ENCODE measurements around the gene CCDC170. TPM values are rescaled to one million over a fixed set of nuclear protein-coding genes. Genes with fewer than 3 reads are reported as not detected.
"Not testable (repeated sequence)": the region's sequence is repeated elsewhere in the genome, so short reads cannot be mapped to it uniquely, and the experiment has no call there.

CCDC170 gene
- total RNA-seq, 2 experiments from 2014 or later: not detected

DNA sequence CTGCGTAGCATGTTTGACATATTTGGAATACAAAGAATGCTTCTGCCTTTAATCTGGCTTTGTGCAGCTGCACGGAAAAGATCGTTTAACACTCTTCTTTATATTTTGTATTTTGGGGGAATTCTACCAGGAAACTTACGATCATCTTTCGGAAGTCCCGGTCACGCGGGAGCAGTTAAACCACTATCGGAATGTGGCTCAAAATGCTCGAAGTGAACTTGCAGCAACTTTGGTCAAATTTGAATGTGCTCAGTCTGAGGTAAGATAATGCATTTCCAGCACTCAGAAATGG, 42.3 kb downstream of the CCDC170 start:
- ChIA-PET POLR2A (no interaction called here), CTCF (no interaction called here)

DNA sequence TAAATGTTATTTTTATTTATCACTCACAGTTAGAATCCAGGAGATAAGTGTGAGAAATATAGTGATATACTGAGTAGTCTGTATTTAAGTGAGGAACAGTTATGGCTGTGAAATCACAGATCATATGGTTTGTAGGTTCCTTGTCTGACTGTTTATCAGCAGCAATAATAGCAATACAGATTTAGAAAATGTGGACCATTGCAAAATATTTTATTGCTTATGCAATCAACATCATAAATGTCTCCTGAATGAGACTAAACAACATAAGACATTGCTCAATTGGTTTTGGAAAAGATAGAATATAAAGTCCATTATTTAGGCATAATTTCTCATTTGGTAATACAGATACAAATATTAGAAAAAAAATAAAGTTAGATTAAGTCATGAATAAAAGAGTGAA, 43.7 kb downstream of the CCDC170 start:
- POLR2A ChIA-PET: no interaction called here
- CTCF ChIA-PET: no interaction called here

DNA sequence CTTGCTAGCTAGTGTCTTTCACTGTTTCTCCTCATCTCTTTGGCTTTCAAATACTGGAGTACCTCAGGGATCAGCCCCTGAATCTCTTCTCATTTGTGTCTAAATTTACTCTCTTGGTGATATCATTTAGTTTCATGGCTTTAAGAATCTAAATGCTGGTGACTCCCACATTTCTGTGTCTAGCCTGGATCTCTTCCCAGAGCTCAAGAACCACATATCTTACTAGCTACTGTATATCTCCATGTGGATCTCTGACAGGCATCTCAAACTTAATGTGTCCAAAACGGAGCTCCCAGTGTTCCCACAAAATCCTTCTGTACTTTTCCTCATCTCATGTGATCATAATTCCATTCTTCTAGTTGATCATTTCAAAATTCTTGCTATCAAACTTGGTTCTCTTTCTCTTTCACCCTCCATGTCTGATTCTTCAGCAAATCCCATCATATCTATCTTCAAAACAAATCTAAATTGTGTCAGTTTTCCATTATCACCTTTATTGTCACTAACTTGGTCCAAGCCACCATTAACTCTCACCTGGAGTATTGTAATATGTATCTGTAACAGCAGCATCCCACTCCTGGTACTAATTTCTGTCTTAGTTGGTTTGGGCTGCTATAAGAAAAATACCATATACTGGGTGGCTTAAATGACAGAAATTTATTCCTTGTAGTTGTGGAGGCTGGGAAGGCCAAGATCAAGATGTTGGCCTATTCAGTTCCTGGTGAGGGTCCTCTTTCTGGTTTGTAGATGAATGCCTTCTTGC, 45.9 kb downstream of the CCDC170 start:
- CTCF ChIA-PET: no interaction called here

DNA sequence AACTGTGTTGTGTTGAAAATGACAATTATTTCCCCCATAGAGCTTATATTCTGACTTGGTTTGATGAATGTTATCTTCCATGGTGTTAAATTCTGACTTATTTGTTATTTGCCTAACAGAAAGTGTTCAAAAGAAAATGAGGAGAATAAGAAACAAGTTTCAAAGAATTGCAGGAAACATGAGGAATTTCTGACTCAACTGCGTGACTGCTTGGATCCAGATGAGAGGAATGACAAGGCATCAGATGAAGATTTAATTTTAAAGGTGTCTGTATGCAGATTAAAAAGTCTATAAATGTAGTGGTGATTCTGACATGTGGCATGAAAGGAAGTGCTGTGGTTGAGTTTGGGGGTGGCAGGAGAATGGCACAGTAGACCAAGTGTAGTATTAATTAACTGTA, 50.6 kb downstream of the CCDC170 start:
- ChIA-PET CTCF (no interaction called here), POLR2A (no interaction called here)

More for the DNA sequence above, 45.9 kb downstream of the CCDC170 start:
- POLR2A ChIA-PET: no interaction called here

DNA sequence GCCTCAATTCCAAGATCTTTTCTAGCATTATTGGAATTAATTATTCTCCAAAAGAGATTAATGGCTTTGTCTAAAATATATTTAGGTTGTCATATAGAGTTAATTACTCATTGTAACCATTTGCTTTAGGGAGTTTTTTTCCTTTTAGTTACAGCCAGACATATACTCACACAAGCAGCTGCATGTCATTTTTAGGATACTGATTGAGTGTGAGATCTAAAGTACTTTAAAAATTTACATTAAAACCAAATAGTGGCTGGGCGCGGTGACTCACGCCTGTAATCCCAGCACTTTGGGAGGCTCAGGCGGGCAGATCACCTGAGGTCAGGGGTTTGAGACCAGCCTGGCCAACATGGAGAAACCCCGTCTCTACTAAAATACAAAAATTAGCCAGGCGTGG, 51.1 kb downstream of the CCDC170 start:
- CTCF ChIA-PET, POLR2A ChIA-PET: not testable (repeated sequence)

DNA sequence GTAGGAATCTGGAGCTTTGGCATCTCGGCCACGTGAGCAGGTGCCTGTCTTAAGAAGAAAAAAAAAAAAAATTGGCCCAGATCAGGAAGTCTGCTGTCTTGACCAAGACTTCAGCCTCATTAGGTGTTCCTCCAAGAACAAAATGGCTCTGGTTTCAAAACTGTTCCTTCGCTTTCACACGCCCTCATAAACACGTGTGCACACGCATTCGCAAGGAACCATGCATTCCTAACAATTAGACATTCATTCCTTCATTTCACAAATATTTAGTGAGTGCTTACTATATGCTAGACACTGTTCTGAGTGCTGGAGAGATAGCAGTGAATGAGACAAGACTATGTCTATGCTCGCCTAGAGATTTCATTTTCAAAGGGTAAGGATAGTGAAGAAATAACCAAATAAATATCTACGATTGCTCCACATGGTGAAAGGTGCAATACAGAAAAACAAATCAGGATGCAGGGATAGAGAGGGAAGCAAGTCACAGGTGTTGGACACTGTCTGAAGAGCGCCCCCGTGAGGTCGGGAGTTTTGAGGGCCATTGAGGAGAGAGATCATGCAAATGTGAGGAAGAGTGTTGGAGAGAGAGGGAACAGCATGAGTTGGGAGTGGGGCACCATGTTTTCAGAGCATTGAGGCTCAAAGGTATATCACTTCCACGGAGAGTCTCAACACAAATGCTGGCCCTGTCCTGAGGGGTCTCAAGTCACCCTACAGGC, 53.3 kb downstream of the CCDC170 start:
- CTCF ChIA-PET: no interaction called here
- POLR2A ChIA-PET: no interaction called here

DNA sequence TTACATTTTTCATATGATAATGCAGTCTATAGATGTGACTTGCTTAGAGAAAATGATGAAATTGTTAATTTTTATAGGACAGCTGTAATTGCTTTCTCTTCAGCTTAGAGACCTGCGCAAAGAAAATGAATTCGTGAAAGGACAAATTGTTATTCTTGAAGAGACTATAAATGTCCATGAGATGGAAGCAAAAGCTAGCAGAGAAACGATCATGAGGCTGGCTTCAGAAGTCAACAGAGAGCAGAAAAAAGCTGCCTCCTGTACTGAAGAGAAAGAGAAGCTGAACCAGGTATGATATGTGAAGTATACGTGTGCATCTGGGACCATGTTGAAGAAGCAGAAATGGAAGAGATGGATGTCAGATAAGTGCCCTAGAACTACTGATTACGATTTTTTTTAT, 54.4 kb downstream of the CCDC170 start:
- CTCF ChIA-PET: no interaction called here

DNA sequence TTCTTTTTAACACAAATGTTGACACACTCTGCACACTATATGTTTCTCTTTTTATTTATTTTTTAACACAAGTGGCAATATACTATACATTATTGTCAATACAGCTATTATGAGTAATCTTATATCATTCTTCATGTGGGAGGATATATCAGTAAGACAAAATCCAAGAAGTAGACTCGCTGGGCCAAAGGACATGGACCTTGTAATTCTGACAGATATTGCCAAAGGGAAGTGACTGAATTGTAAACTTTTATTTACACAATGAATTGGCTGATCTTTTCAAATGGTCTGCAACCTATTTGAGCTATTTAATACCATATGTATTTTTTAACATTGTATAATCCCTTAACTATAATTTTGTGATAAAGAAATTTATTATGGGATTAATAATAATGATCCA, 56.0 kb downstream of the CCDC170 start:
- CTCF ChIA-PET: no interaction called here
- POLR2A ChIA-PET: no interaction called here

More for the DNA sequence above, 54.4 kb downstream of the CCDC170 start:
- POLR2A ChIA-PET: no interaction called here

DNA sequence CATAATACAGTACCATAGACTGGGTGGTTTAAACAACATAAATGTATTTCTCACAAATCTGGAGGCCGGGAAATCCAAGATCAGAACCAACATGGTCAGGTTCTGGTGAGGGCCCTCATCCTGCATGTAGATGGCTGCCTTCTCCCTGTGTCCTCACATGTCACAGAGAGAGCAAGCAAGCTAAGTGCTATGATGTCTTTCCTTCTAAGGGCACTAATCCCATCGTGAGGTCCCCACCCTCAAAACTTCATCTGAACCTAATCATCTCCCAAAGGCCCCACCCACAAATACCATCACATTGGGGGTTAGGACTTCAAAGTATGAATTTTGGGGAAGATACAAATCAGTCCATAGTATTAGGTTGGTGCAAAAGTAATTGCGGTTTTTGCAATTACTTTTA, 56.8 kb downstream of the CCDC170 start:
- CTCF ChIA-PET: no interaction called here
- POLR2A ChIA-PET: no interaction called here

DNA sequence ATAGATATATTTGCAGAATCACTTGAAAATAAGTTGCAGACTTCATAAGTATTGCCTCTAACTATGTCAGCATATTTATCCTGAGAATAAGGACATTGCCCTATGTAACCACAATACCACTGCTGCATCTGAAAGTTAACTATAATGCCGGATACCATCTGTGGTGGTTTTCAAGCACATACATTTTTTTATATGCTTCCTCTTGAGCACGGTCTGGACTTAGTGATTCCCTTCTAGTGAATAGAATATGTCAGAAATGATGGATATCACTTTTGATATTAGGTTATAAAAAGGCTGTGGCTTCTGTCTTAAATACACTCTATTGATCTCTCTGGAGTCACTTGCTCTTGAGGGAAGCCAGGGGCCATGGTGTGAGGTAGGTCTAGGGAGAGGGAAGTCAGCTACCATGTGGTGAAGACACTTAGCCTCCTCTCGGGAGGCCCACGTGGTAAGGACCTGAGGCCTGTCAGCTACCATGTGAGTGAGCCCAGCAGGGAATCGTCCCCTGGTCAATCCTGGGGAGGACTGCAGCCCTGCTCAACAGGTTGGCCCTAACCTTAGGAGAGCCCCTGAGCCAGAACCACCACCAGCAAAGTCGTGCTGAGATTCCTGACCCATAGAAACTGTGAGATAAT, 57.5 kb downstream of the CCDC170 start:
- ChIA-PET CTCF (no interaction called here), POLR2A (no interaction called here)

DNA sequence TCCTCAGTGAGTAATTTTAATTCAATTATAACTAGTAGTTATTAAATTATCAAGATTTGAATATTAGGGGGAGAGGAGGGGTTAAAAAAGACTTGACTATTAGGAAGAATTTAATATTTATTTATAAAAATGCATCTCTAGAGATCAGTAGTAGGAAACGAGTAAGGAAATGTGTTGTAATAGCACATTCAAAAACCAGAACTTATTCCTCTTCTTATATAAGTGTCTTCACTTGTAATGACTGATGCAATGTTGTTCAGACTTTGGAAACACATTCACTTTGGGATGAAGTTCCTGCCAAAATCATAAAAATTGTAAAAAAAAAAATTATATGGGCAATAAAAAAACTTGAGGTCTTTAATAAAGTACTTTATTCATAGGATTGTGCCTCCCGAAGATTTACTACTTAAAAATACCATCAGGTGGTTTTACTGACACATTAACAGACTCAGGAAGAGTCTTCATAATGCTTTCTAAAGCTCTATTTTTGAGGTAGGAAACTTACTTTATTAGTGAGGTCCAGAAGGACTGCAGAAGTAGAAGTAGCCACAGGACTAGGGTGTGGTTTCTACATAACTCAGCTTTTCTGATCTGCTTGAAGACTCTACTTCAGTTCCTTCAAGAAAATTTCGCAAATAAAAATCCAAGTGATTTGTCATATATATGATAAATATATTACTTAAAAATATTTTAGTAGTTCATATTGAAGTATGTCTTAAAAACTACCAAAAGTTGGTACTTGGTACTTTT, 59.8 kb downstream of the CCDC170 start:
- CTCF ChIA-PET: no interaction called here

DNA sequence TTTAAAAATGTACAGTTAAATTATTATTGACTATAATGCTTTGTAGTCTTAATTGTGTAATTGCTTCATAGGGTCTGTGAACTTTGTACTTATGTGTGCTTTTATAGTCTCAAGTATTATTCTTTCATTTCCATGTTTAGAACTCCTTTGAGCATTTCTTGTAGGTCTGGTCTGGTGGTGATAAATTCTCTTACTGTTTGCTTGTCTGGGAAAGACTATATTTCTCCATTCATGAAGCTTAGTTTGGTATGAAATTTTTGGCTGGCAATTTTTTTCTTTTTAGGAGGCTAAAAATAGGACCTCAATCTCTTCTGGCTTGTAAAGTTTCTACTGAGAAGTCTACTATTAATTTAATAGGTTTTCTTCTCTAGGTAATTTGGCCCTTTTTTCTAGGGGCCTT, 67.4 kb downstream of the CCDC170 start:
- ChIA-PET CTCF (no interaction called here), POLR2A (no interaction called here)

More for the DNA sequence above, 59.8 kb downstream of the CCDC170 start:
- POLR2A ChIA-PET: no interaction called here

DNA sequence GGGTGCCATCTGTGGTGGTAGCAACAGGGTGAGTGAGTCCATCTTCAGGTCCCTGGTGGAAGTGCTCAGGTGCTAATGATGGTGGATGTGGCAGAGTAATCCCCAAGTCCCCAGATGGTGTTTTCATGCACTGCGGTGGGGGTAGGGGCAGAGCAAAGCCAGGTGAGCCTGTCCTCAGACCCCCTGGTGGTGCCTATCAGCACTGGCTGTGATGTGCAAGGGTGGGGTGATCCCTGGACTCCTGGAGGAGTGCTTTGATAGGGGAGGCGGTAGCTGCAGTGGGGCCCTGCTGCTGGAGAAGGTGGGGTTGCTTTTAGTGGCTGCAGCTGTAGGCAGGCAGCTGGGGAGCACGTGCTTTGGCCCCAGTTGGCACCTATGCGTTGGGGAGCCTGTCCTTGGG, 70.8 kb downstream of the CCDC170 start:
- POLR2A ChIA-PET: no interaction called here
- CTCF ChIA-PET: no interaction called here

DNA sequence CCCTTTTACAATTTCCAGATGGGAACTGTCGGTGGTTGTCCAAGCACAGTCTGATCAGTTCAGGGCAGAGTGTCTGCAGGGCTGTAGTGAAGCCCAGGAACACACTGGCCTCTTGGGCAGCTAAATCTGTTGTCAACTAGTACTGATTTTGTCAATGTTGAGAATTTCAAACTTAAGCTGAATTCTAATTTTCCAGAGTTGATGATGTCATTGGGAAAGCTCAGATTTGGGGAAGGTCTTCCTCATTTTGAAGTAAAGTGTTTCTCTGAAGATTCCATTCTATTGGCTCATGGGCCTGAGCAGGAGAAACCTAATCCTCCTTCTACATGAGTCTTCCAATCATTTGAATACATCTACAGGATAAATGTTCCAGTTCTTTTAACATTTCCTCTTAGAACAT, 72.1 kb downstream of the CCDC170 start:
- ChIA-PET CTCF (no interaction called here), POLR2A (interaction anchor here (0.6 kb wide), 1 partner anchor 168 kb away, joined by 4 read pairs; no protein-coding TSS in a partner anchor)

DNA sequence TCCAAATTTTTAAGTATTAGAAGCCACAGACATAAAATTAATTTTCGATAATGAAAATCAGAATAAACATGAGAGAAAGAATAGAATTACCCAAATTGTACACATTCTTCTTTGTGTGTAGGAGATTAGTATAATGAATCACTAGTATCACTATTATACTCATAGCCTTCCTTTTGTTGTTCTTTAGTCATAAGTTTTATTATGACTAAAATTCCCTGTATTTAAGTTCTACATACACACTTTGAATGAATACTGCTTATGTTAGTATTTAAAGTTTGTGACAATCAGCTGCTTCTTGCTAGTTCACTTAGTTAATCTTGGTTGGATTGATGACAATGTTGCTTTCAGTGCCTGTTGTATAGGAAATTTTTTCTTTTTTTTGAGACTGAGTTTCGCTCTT, 72.7 kb downstream of the CCDC170 start:
- ChIA-PET POLR2A (no interaction called here), CTCF (no interaction called here)

DNA sequence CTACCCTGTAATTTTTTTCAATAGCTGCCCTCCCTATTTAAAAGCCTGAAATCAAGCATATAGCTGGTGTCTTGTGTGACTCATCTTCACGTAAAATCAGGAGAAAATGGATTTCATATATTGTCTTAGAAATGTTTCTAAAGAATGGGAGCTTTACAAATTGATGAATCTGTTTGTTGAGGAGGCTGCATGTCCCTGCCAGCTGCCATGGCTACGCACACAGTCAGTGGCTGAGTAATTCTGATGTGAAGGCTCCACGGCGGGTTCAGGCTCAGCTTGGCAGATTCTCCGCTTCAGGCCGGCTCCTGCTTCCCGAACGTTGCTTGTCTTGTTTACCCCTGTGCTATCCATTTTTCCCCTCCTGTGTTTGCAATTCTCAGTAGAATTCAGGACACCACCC, 82.8 kb downstream of the CCDC170 start:
- POLR2A ChIA-PET: no interaction called here
- CTCF ChIA-PET: no interaction called here

DNA sequence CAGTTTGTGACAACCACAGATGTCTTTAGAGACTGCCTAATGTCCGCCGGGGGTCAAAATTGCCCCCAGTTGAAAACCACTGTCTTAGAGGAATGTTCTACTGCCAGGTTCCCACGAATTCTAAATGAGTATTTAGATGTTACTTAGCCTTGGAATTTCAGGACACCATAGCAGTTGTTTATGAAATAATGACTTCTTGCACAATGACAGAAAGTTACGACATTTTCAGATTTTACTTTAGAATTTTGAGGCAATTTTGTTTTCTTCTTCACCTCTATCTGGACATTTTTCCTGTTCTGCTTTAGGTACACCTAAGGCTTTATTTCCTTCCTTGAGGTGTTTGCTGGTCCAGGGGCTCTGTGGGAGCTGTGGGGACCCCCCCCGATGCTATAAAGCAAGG, 83.4 kb downstream of the CCDC170 start:
- CTCF ChIA-PET: no interaction called here
- POLR2A ChIA-PET: no interaction called here

DNA sequence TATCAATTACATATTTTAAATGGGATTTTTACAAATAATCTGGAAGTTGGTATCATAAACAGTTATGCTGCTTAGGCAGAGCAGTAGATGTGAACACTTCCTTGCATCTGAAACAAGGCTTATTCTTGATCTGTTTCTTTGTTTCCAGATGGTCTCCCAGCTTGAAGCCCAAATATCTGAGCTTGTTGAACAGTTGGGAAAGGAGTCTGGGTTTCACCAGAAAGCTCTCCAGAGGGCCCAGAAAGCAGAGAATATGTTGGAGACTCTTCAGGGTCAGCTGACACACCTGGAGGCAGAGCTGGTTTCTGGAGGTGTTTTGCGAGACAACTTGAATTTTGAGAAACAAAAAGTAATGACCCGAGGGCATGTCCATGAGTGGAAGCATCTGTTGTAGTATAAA, 91.9 kb downstream of the CCDC170 start:
- POLR2A ChIA-PET: no interaction called here
- CTCF ChIA-PET: no interaction called here

DNA sequence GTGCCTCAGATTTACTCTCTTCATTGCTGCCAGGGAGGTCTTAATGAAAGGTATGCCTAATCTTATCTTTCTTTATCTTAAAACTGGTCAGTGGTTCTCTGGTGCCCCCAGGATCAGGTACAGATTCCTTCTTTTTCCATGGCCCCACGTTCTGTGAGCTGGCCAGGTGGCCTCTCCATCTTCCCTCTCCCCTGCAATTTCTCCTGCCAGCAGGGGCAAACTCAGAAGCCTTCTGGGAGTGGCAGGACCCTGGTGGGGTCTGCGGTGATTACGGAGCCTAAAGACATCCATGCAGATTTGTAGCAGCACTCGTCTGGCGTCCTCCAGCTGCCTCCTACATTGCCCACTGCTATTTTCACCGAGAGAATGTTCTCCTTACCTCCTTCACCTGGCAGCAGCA, 95.8 kb downstream of the CCDC170 start:
- POLR2A ChIA-PET: no interaction called here
- CTCF ChIA-PET: no interaction called here

DNA sequence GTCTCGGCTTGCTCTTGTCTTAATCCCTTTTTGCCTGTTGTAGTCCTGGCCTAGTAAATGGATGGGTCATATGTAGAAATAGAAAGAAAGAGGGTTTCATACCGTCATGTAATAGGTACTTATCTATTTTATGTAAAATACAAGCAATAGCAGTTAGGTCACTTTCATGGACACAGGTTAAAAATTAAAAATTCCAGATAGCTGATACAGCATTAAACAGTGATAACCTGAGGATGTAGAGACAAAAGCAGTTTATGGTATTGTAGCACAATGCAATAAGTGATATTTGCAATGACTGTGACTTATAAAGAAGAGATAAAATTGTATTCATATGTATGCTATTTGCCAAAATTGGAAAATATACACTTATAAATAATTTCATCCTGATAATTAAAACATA, 96.9 kb downstream of the CCDC170 start:
- CTCF ChIA-PET: no interaction called here
- POLR2A ChIA-PET: no interaction called here
